Osteoblast (primary cell): ENCODE data around the gene CYP26C1. TPM values are rescaled to one million over a fixed set of nuclear protein-coding genes. Genes with fewer than 3 reads are reported as not detected.

Experiments used
- DNase-seq: peaks from one replicate; pipeline ENCODE4 v3.0.0; 2011; ENCODE audit warnings: low spot score, mixed read lengths; ENCODE audit not compliant: insufficient read length; ENCODE audit errors: missing footprints
- H2AFZ ChIP-seq: 2 replicates; pipeline ENCODE4 v1.6.0; 2011; ENCODE audit warnings: mild to moderate bottlenecking, low read length
- H3K27ac ChIP-seq: 2 replicates; pipeline ENCODE4 v1.5.1; 2011; ENCODE audit warnings: mild to moderate bottlenecking, low read depth, low read length, moderate library complexity
- H3K27me3 ChIP-seq: 2 replicates; pipeline ENCODE4 v1.6.0; 2012; ENCODE audit warnings: mild to moderate bottlenecking, control low read depth, inconsistent platforms, low read length, moderate library complexity; ENCODE audit not compliant: insufficient read depth
- H3K36me3 ChIP-seq: 2 replicates; pipeline ENCODE4 v1.5.1; 2011; ENCODE audit warnings: mild to moderate bottlenecking, low read length, control low read depth, moderate library complexity; ENCODE audit not compliant: insufficient read depth
- H3K4me1 ChIP-seq: 2 replicates; pipeline ENCODE4 v1.5.1; 2011; ENCODE audit warnings: mild to moderate bottlenecking, low read length, control low read depth, moderate library complexity; ENCODE audit not compliant: insufficient read depth
- H3K4me2 ChIP-seq: 2 replicates; pipeline ENCODE4 v1.6.0; 2011; ENCODE audit warnings: mild to moderate bottlenecking, low read length; ENCODE audit not compliant: insufficient read depth
- H3K4me3 ChIP-seq: fragments of 200-600 bp; sonication (generic); 3 replicates; pipeline ENCODE4 v1.5.1; 2012; ENCODE audit warnings: mild to moderate bottlenecking, low read length, inconsistent platforms; ENCODE audit not compliant: insufficient read depth
- H3K79me2 ChIP-seq: 2 replicates; pipeline ENCODE4 v1.6.0; 2012; ENCODE audit warnings: mild to moderate bottlenecking, low read length, control low read depth, inconsistent platforms; ENCODE audit not compliant: insufficient read depth
- H3K9me3 ChIP-seq: 2 replicates; pipeline ENCODE4 v1.5.1; 2011; ENCODE audit warnings: low read depth, low read length, control low read depth
- H4K20me1 ChIP-seq: 2 replicates; pipeline ENCODE4 v1.6.0; 2012; ENCODE audit warnings: mild to moderate bottlenecking, low read length, control low read depth; ENCODE audit not compliant: insufficient read depth
- CTCF ChIP-seq: IDR thresholded peaks from 2 replicates; pipeline ENCODE4 v1.5.1; 2011; ENCODE audit warnings: mild to moderate bottlenecking, low read depth, low read length, moderate library complexity; ENCODE audit errors: extremely low read depth
- total RNA-seq: library from RNA; depleted of rRNA; stranded (reverse); fragments of >200 nt; gene quantifications from 2 replicates; pipeline ENCODE4 v1.2.3, GENCODE V29; 2012

Gene CYP26C1
- total RNA-seq, 1 donor = under 0.01 TPM

- no peak overlapping the region for H3K27ac ChIP-seq
- no peak for TF ChIP-seq CTCF
- H3K27me3 ChIP-seq = no peaks in the 10 kb centered on the region
- H3K4me3 ChIP-seq = no peak overlapping the region
- H3K4me1 ChIP-seq = peaks cover 20% of the 10 kb centered on the region
- H3K79me2 ChIP-seq = no peaks in the 10 kb centered on the region
- no peak for DNase-seq
- no peak overlapping the region for H2AFZ ChIP-seq
- H4K20me1 ChIP-seq = no peaks in the 10 kb centered on the region
- no peaks in the 10 kb centered on the region for H3K36me3 ChIP-seq
- H3K4me2 ChIP-seq = no peak overlapping the region
- H3K9me3 ChIP-seq = no peaks in the 10 kb centered on the region
Observed at GRCh38 chr10:93026072-93026471, 34.5 kb upstream of the CYP26C1 start.

GRCh38 chr10:93027508-93027907 lies 33.1 kb upstream of the CYP26C1 start:
- Histone ChIP-seq H3K4me1 (peaks cover 22% of the 10 kb centered on the region), H3K4me2 (no peak overlapping the region), H3K9me3 (no peaks in the 10 kb centered on the region), H4K20me1 (no peaks in the 10 kb centered on the region), H3K27ac (no peak overlapping the region), H3K27me3 (no peaks in the 10 kb centered on the region), H3K79me2 (no peaks in the 10 kb centered on the region), H3K4me3 (no peak overlapping the region), H2AFZ (no peak overlapping the region), H3K36me3 (no peaks in the 10 kb centered on the region)
- no peak for TF ChIP-seq CTCF
- no peak for DNase-seq

GRCh38 chr10:93028883-93029282 lies 31.7 kb upstream of the CYP26C1 start:
- no peak overlapping the region for H3K27ac ChIP-seq
- no peaks in the 10 kb centered on the region for H3K36me3 ChIP-seq
- peaks cover 22% of the 10 kb centered on the region for H3K4me1 ChIP-seq
- DNase-seq = no peak
- no peaks in the 10 kb centered on the region for H3K27me3 ChIP-seq
- H3K4me2 ChIP-seq = peak overlapping the region; percentile 14
- no peak overlapping the region for H2AFZ ChIP-seq
- no peak overlapping the region for H3K4me3 ChIP-seq
- no peaks in the 10 kb centered on the region for H4K20me1 ChIP-seq
- no peaks in the 10 kb centered on the region for H3K79me2 ChIP-seq
- no peaks in the 10 kb centered on the region for H3K9me3 ChIP-seq
- TF ChIP-seq CTCF = no peak

GRCh38 chr10:93030409-93030808 lies 30.2 kb upstream of the CYP26C1 start:
- no peaks in the 10 kb centered on the region for H4K20me1 ChIP-seq
- H2AFZ ChIP-seq = no peak overlapping the region

More at GRCh38 chr10:93030409-93030808, 30.2 kb upstream of the CYP26C1 start:
- no peaks in the 10 kb centered on the region for H3K27me3 ChIP-seq
- DNase-seq = no peak
- peaks cover 22% of the 10 kb centered on the region for H3K4me1 ChIP-seq
- no peak overlapping the region for H3K4me3 ChIP-seq
- TF ChIP-seq CTCF = no peak
- no peaks in the 10 kb centered on the region for H3K9me3 ChIP-seq
- peak overlapping the region; percentile 61 for H3K27ac ChIP-seq
- H3K79me2 ChIP-seq = no peaks in the 10 kb centered on the region
- H3K4me2 ChIP-seq = peak overlapping the region; percentile 34
- H3K36me3 ChIP-seq = no peaks in the 10 kb centered on the region
